CD4-positive, alpha-beta T cell (primary cell): Measurements from ENCODE around the gene GAS6. TPM values are rescaled to one million over a fixed set of nuclear protein-coding genes. Genes with fewer than 3 reads are reported as not detected.

Experiments used
- ATAC-seq: fragments of 200-7000 bp; cut with Tn5 transposase; one replicate; pipeline ENCODE4 v1.10.0; 2022; ENCODE audit warnings: mild to moderate bottlenecking; ENCODE audit not compliant: poor library complexity
- CTCF ChIA-PET: fragments of 350-600 bp; sonication (Branson Sonifier 250); formaldehyde crosslinking; loops from one replicate; lab custom pipeline; 2021; ENCODE audit warnings: antibody characterized with exemption, inconsistent platforms; lab: Charles Lee
- POLR2A ChIA-PET: fragments of 350-600 bp; sonication (Branson Sonifier 250); formaldehyde crosslinking; loops from one replicate; lab custom pipeline; 2021; ENCODE audit warnings: antibody characterized with exemption, inconsistent platforms; lab: Charles Lee
- DNase-seq, 14 experiments: peaks; one replicate each; pipeline ENCODE4 v3.0.0-alpha.2; 2013 to 2020; ENCODE audit warnings: mixed read lengths in 2 of 14
- H3K27ac ChIP-seq, 2 donors: one replicate each; pipeline versions ENCODE4 v1.5.1 to v1.7.0; 2013; ENCODE audit warnings: low read length in 2 of 2, low read depth in 1 of 2, mild to moderate bottlenecking in 1 of 2
- H3K27me3 ChIP-seq, 2 experiments: 1 replicate in 1 of 2; 2 replicates in 1 of 2; pipeline versions ENCODE4 v1.6.1 to v1.7.0; 2013; ENCODE audit warnings: low read length in 2 of 2, control low read depth in 1 of 2, mild to moderate bottlenecking in 1 of 2, moderate library complexity in 1 of 2; ENCODE audit not compliant: insufficient read depth in 2 of 2, control insufficient read depth in 1 of 2
- H3K36me3 ChIP-seq: one replicate; pipeline ENCODE4 v1.6.1; 2013; ENCODE audit warnings: low read length, control low read depth; ENCODE audit not compliant: insufficient read depth
- H3K4me1 ChIP-seq: one replicate; pipeline ENCODE4 v1.6.1; 2013; ENCODE audit warnings: low read length, control low read depth; ENCODE audit not compliant: insufficient read depth
- H3K4me3 ChIP-seq: one replicate; pipeline ENCODE4 v1.5.1; 2013; ENCODE audit warnings: mild to moderate bottlenecking, low read length, moderate library complexity
- H3K9me3 ChIP-seq, 2 experiments: 1 replicate in 1 of 2; 2 replicates in 1 of 2; pipeline versions ENCODE4 v1.6.1 to v1.7.0; 2013; ENCODE audit warnings: low read length in 2 of 2, mild to moderate bottlenecking in 2 of 2, control low read depth in 1 of 2, moderate library complexity in 1 of 2; ENCODE audit not compliant: control insufficient read depth in 1 of 2, insufficient read depth in 1 of 2
- H3K27ac Mint-ChIP-seq: one replicate; pipeline ENCODE4 v1.8.0; 2020; ENCODE audit warnings: mixed read lengths
- H3K27me3 Mint-ChIP-seq: one replicate; pipeline ENCODE4 v1.8.0; 2021; ENCODE audit warnings: mixed read lengths
- H3K36me3 Mint-ChIP-seq: one replicate; pipeline ENCODE4 v1.8.0; 2021; ENCODE audit warnings: low read depth, mixed read lengths
- H3K4me1 Mint-ChIP-seq: one replicate; pipeline ENCODE4 v1.8.0; 2021; ENCODE audit warnings: low read depth, mixed read lengths
- H3K4me3 Mint-ChIP-seq: one replicate; pipeline ENCODE4 v1.8.0; 2020; ENCODE audit warnings: mild to moderate bottlenecking, mixed read lengths
- H3K9me3 Mint-ChIP-seq: one replicate; pipeline ENCODE4 v1.8.0; 2020; ENCODE audit warnings: mixed read lengths
- intact Hi-C, 2 experiments: fragments of 100-400 bp; cut with DNase I in 1 of 2; cut with micrococcal nuclease in 1 of 2; formaldehyde crosslinking; loops; one replicate each; pipeline versions ENCODE4 v1.15.1 to v1.9.0; 2023 to 2025; cut with DNase I, micrococcal nuclease
- total RNA-seq, 174 experiments: library from RNA in 2 of 174; stranded (reverse) in 2 of 174; gene quantifications; one replicate each; pipeline ENCODE4 v1.2.3 and lab custom pipeline; 2021 to 2026
- TF ChIP-seq, protein P1 (sequence below): fragments of 200-600 bp; IDR thresholded peaks from one replicate; pipeline ENCODE4 v1.8.0; 2022; ENCODE audit warnings: antibody characterized with exemption, mild to moderate bottlenecking

GAS6 gene
- total RNA-seq, 2 experiments from 2014 or later = 0.52 to 1.0 TPM

DNA sequence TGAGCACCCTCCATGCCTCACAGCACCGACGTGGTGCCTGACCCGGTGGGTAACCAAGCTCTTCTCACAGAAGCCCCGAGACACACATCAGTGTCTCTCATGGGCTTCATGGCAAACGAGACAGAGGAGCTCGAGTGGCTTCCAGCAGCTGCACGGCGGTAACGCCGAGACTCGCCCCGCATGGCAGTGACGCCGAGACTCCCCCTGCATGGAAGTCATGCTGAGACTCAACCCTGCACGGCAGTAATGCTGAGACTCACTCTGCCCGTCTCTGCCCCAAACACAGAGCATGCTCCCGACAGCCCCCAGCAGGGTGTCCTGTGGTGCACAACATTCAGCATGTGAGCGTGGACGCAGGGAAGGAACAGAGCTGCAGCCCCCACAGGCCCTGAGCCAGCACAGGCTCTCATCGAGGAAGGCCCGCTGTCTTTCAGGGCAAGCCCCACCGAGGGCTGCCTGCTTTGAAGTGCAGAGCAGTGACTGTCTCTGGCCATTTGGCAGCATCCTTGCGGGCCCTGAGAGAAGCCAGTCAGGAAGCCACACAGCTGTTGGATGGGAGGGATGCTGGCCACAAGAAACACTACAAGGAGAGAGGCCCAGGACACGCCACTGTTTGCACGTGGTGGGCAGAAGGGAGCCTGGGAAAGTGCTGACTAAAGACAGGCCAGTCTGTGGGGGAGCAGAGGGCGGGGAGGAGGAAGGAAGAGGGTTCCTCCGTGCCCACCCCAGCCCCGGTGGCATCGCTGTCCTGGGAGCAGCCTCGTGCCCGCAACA lies 9.5 kb downstream of the GAS6 start:
- H3K4me3 Mint-ChIP-seq = no peak overlapping the region
- H3K9me3 Mint-ChIP-seq = no peaks in the 10 kb centered on the region
- ATAC-seq (peak; percentile 14), DNase-seq (peak in 1 of 14 experiments; percentile 21)
- Histone ChIP-seq H3K9me3 (peaks cover 0 to 5% of the 10 kb centered on the region in 2 experiments), H3K4me3 (no peak overlapping the region), H3K4me1 (peaks cover 19% of the 10 kb centered on the region), H3K27ac (no peak overlapping the region), H3K27me3 (no peaks in the 10 kb centered on the region), H3K36me3 (no peaks in the 10 kb centered on the region)
- TF ChIP-seq, protein P1, sequence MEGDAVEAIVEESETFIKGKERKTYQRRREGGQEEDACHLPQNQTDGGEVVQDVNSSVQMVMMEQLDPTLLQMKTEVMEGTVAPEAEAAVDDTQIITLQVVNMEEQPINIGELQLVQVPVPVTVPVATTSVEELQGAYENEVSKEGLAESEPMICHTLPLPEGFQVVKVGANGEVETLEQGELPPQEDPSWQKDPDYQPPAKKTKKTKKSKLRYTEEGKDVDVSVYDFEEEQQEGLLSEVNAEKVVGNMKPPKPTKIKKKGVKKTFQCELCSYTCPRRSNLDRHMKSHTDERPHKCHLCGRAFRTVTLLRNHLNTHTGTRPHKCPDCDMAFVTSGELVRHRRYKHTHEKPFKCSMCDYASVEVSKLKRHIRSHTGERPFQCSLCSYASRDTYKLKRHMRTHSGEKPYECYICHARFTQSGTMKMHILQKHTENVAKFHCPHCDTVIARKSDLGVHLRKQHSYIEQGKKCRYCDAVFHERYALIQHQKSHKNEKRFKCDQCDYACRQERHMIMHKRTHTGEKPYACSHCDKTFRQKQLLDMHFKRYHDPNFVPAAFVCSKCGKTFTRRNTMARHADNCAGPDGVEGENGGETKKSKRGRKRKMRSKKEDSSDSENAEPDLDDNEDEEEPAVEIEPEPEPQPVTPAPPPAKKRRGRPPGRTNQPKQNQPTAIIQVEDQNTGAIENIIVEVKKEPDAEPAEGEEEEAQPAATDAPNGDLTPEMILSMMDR = no peak
- ChIA-PET POLR2A (no interaction called here), CTCF (no interaction called here)
- no peaks in the 10 kb centered on the region for H3K36me3 Mint-ChIP-seq
- H3K4me1 Mint-ChIP-seq = peaks cover 17% of the 10 kb centered on the region
- H3K27me3 Mint-ChIP-seq = peaks cover 35% of the 10 kb centered on the region
- intact Hi-C loops = no loop called here
- H3K27ac Mint-ChIP-seq = no peak overlapping the region

DNA sequence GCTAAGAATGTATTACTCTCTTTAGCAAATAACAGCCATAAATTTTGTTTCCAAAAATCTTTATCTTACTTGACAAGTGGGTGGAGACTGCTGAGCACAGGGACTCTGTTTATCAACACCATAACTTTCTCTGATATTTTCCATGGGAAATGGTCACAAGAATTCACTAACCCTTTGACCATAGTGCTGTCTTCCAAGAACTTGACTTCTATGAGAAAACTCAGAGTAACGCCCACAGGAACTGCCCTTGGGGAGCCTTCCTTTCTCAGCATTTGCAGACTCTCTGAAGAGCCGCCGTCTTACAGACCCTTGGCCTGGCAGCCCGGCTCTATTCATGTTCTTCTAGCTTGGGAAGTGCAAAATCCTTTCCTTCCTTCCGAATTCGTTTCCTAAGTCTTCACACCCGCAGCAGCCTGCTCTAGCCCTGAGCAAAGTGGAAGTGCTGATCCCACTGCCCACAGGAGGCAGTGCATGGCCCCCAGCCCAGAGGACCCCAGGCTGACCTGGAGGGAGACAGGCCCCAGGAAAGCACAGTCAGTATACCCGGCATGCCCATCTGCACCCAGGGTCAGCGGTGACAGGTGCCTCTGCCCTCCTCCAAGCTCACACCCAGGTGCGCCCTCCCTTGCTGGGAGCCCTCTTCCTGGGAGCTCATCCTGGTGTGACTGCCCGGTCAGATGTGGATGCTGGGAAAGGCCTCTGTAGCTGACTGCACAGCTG lies 10.2 kb downstream of the GAS6 start:
- CTCF ChIA-PET = no interaction called here
- intact Hi-C loops = no loop called here
- Mint-ChIP-seq H3K27ac (no peak overlapping the region), H3K36me3 (no peaks in the 10 kb centered on the region), H3K9me3 (no peaks in the 10 kb centered on the region), H3K4me1 (peaks cover 17% of the 10 kb centered on the region), H3K4me3 (no peak overlapping the region), H3K27me3 (peaks cover 28% of the 10 kb centered on the region)
- Histone ChIP-seq H3K4me1 (peaks cover 19% of the 10 kb centered on the region), H3K4me3 (no peak overlapping the region), H3K36me3 (no peaks in the 10 kb centered on the region), H3K27ac (no peak overlapping the region), H3K9me3 (peaks cover 0 to 10% of the 10 kb centered on the region in 2 experiments), H3K27me3 (no peaks in the 10 kb centered on the region)
- ATAC-seq = no peak
- TF ChIP-seq, protein P1 = no peak
- DNase-seq = peak in 1 of 14 experiments; percentile 1
- POLR2A ChIA-PET = no interaction called here

DNA sequence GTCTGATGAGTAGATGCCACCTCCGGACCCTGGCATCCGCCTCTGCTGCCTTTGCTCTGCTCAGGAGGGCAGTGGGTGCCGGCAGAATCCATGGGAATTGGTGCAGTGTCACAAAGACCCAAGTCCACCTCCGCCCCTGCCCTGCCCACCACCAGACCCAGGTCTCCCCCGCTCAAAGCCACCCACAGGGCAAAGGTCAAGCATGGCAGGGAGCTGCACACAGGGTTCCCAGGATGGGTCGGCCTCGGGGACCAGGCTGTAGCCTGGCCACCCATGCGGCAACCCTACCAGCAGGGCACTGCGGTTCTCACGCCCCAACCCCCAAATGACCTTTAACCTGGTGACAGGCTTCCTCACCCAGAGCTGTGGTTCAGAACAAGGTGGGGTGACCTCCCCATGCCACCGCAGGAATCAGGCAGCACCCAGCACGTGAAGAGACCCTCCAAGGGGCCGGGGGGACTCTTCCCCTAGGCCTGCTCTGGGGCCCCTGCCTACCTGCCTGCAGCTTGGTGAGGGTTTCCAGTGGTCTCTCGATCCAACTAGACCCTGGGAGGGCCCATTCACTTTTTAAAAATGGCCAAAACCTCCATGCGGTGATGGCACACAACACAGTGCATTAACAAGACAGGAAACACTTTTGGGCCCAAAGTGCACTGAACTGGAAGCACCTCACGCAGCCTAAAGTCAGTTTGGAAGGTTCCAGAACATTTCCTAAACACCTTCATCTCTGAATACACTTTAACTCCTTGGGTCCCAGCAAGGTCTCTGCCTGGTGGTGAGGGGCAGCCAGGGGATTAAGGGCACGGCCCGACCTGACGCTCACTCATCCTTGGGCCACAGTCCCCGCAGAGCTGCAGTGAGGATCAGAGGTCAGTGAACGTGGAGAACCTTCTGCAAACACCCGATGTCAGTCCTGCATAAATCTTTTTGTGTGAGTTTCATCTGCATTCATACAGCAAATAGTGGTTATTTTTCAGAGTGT lies 11.0 kb downstream of the GAS6 start:
- DNase-seq (peak in 1 of 14 experiments; percentile 4), ATAC-seq (no peak)
- Mint-ChIP-seq H3K36me3 (no peaks in the 10 kb centered on the region), H3K4me1 (peaks cover 17% of the 10 kb centered on the region), H3K27ac (no peak overlapping the region), H3K9me3 (no peaks in the 10 kb centered on the region), H3K4me3 (no peak overlapping the region), H3K27me3 (peaks cover 20% of the 10 kb centered on the region)
- H3K27me3 ChIP-seq = no peaks in the 10 kb centered on the region
- CTCF ChIA-PET = no interaction called here
- no peaks in the 10 kb centered on the region for H3K36me3 ChIP-seq
- H3K9me3 ChIP-seq = peaks cover 0 to 18% of the 10 kb centered on the region in 2 experiments
- H3K27ac ChIP-seq = no peak overlapping the region
- POLR2A ChIA-PET = no interaction called here
- TF ChIP-seq, protein P1 = no peak
- intact Hi-C loops = no loop called here
- no peak overlapping the region for H3K4me3 ChIP-seq
- peaks cover 19% of the 10 kb centered on the region for H3K4me1 ChIP-seq
